Esophagus squamous epithelium (tissue), 4 donors: ENCODE results near the gene INPP4B.

Experiments
- POLR2A ChIP-seq, 4 donors: fragments of 450-650 bp; IDR thresholded peaks; one replicate each; pipeline ENCODE4 v1.6.1; 2017; ENCODE audit warnings: antibody characterized with exemption in 4 of 4, mild to moderate bottlenecking in 4 of 4, moderate library complexity in 3 of 4
- TF ChIP-seq, protein P1 (sequence below), 6 experiments: fragments of 450-650 bp in 4 of 6; fragments of 200-600 bp in 2 of 6; sonication (generic) in 2 of 6; IDR thresholded peaks; one replicate each; pipeline ENCODE4 v1.5.1; 2016 to 2019; ENCODE audit warnings: antibody characterized with exemption in 6 of 6, mild to moderate bottlenecking in 4 of 6, moderate library complexity in 4 of 6

DNA sequence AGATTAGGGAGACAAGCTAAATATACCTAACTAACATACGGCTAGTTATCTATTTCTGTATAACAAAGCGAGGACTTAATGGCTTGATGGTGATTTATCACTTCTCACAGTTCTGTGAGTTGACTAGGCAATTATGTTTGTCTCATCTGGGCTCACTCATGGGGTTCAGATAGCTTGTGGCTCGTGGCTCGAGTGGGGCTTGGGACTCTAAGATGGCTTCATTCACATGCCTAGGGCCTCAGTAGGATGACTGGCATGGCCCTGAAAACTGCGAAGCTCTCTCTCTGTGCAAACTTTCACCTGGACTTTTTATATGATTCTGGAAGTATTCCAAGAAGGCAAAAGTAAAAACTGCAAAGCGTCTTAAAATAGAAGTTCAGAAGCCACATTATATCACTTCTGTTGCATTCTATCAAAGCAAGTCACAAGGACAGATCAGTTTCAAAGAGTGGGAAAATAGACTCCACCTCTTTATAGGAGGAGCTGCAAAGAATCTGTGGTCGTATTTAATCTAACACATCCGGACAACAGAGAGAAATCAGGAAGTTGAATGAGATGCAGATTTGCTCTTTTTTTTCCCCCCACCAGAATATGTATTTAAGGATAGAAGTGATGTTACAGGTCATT lies 491.2 kb downstream of the INPP4B start:
- TF ChIP-seq, protein P1, sequence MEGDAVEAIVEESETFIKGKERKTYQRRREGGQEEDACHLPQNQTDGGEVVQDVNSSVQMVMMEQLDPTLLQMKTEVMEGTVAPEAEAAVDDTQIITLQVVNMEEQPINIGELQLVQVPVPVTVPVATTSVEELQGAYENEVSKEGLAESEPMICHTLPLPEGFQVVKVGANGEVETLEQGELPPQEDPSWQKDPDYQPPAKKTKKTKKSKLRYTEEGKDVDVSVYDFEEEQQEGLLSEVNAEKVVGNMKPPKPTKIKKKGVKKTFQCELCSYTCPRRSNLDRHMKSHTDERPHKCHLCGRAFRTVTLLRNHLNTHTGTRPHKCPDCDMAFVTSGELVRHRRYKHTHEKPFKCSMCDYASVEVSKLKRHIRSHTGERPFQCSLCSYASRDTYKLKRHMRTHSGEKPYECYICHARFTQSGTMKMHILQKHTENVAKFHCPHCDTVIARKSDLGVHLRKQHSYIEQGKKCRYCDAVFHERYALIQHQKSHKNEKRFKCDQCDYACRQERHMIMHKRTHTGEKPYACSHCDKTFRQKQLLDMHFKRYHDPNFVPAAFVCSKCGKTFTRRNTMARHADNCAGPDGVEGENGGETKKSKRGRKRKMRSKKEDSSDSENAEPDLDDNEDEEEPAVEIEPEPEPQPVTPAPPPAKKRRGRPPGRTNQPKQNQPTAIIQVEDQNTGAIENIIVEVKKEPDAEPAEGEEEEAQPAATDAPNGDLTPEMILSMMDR (IDR thresholded peaks at IDR 0.05) = no peak
- no peak for TF ChIP-seq POLR2A (IDR thresholded peaks at IDR 0.05)
